Immature natural killer cell (primary cell): Measurements from ENCODE around the gene SPACA7. TPM values are rescaled to one million over a fixed set of nuclear protein-coding genes. Genes with fewer than 3 reads are reported as not detected.

Experiments
- DNase-seq, 3 donors: peaks; one replicate each; pipeline ENCODE4 v3.0.0; 2022; ENCODE audit warnings: mixed read lengths in 1 of 3
- H3K27ac Mint-ChIP-seq, 6 donors: one replicate each; pipeline ENCODE4 v1.8.0; 2020; ENCODE audit warnings: mixed read lengths in 6 of 6, mild to moderate bottlenecking in 5 of 6, inconsistent platforms in 4 of 6, moderate library complexity in 3 of 6
- H3K27me3 Mint-ChIP-seq, 3 donors: one replicate each; pipeline ENCODE4 v1.8.0; 2020 to 2021; ENCODE audit warnings: low read depth in 3 of 3, mild to moderate bottlenecking in 3 of 3, mixed read lengths in 3 of 3, moderate library complexity in 3 of 3, inconsistent platforms in 1 of 3
- H3K36me3 Mint-ChIP-seq, 3 donors: one replicate each; pipeline ENCODE4 v1.8.0; 2020; ENCODE audit warnings: mixed read lengths in 3 of 3, inconsistent platforms in 2 of 3, mild to moderate bottlenecking in 2 of 3
- H3K4me1 Mint-ChIP-seq, 2 donors: one replicate each; pipeline ENCODE4 v1.8.0; 2020; ENCODE audit warnings: inconsistent platforms in 2 of 2, mild to moderate bottlenecking in 2 of 2, mixed read lengths in 2 of 2, moderate library complexity in 1 of 2
- H3K4me3 Mint-ChIP-seq, 5 donors: one replicate each; pipeline ENCODE4 v1.8.0; 2020; ENCODE audit warnings: mild to moderate bottlenecking in 5 of 5, mixed read lengths in 5 of 5, inconsistent platforms in 3 of 5, moderate library complexity in 3 of 5
- H3K9me3 Mint-ChIP-seq, 6 donors: one replicate each; pipeline ENCODE4 v1.8.0; 2020; ENCODE audit warnings: mild to moderate bottlenecking in 6 of 6, mixed read lengths in 6 of 6, inconsistent platforms in 4 of 6, moderate library complexity in 3 of 6
- polyA plus RNA-seq, 3 donors: library from polyadenylated mRNA; unstranded; fragments of 300-500 nt; fragmentation: Illumina TruSeq; gene quantifications; one replicate each; pipeline ENCODE4 v1.2.3, GENCODE V29; 2021

Gene SPACA7
- polyA plus RNA-seq, 3 donors from 2014 or later, result not detected

DNA sequence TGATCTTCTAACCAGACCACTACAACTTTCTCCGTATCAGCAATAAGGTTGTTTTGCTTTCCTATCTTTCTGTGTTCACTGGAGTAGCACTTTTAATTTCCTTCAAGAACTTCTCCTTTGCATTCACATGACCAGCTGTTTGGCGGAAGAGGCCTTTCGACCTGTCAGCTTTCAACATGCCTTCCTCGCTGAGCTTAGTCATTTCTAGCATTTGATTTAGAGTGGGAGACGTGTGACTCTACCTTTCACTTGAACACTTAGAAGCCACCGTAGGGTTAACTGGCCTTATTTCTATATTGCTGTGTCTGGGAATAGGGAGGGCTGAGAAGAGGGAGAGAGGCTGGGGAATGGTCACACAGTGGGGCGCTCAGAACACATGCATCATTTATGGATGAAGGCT lies 107.1 kb downstream of the SPACA7 start:
- Mint-ChIP-seq H3K4me1 (no peaks in the 10 kb centered on the region), H3K36me3 (peaks cover 6 to 30% (median 26%) of the 10 kb centered on the region in 3 donors), H3K4me3 (no peak overlapping the region), H3K9me3 (no peaks in the 10 kb centered on the region), H3K27ac (no peak overlapping the region), H3K27me3 (no peaks in the 10 kb centered on the region)
- DNase-seq, result no peak

Other genes with a start within 250 kb of the SPACA7 start
- 10 to 100 TPM; 12.3 to 20.5 (median 18.3) TPM for gene TUBGCP3, start 211.8 kb downstream of the SPACA7 start, polyA plus RNA-seq